Stimulated activated memory B cell treated with anti-CD40 and anti-IgM and Interleukin-4, amounts not matched to agents 10 μg/mL and 1 μg/mL and 100 μg/mL, for 72 hours (primary cell): ENCODE data around the gene DIP2B.

Experiments used
- ATAC-seq: fragments of 150-1000 bp; cut with Tn5 transposase; 2 replicates; pipeline ENCODE4 v1.10.0; 2021
- H3K27ac Mint-ChIP-seq: one replicate; pipeline ENCODE4 v1.8.0; 2022; ENCODE audit warnings: mild to moderate bottlenecking, mixed read lengths
- H3K27me3 Mint-ChIP-seq: one replicate; pipeline ENCODE4 v1.8.0; 2022; ENCODE audit warnings: mixed read lengths
- H3K36me3 Mint-ChIP-seq: one replicate; pipeline ENCODE4 v1.8.0; 2022; ENCODE audit warnings: mixed read lengths
- H3K4me1 Mint-ChIP-seq: one replicate; pipeline ENCODE4 v1.8.0; 2022; ENCODE audit warnings: mixed read lengths
- H3K4me3 Mint-ChIP-seq: one replicate; pipeline ENCODE4 v1.8.0; 2022; ENCODE audit warnings: mild to moderate bottlenecking, moderate library complexity, mixed read lengths
- H3K9me3 Mint-ChIP-seq: one replicate; pipeline ENCODE4 v1.8.0; 2022; ENCODE audit warnings: mixed read lengths

DIP2B gene

DNA sequence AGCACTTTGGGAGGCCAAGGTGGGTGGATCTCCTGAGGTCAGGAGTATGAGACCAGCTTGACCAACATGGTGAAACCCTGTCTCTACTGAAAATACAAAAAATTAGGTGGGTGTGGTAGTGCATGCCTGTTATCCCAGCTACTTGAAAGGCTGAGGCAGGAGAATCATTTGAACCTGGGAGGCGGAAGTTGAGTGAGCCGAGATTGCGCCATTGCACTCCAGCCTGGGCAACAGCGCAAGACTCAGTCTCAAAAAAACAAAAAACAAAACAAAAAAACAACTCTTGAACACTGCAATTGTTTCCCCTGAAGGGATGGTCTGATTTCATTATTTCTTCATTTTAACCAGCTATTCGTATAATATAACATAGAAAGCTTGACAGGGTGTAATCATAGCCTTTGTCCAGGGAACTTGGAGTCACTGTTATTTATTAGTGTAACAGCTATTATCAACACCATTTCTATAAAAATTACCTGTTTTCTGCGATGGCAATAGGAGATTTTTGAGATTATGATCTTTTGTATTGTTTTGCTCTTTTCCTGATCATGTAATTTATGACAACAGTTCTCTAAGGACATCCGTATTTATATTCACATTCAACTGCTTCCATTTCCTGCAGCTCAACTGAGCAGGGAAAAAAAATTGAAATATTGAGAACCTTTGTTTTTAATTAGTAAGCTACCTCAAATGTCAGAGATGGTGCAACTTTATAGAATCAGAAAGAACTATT is 94.7 kb downstream of the DIP2B start:
- ATAC-seq: no peak

DNA sequence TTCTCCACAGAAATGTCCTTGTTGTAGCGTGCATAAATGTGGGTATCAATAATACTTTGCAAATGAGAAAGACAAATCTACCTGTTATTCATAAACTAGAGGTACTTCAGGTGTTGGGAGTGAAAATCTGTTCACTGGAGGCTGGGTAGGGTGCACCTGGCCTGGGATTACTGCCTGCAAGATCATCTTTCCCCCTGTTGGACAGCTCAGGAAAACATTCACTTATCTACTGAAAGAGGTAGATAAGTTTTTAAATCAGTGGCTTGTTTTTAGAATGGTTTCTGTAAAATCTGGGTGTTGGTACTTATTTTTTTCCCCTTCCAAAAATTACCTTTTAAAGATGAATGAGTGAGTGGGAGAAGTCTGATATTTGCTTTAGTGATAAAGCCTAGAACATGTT is 95.6 kb downstream of the DIP2B start:
- no peak for ATAC-seq
- peaks cover 35% of the 10 kb centered on the region for H3K4me1 Mint-ChIP-seq
- no peaks in the 10 kb centered on the region for H3K27me3 Mint-ChIP-seq
- H3K36me3 Mint-ChIP-seq: peaks cover 15% of the 10 kb centered on the region
- H3K27ac Mint-ChIP-seq: peak overlapping the region; percentile 73
- no peak overlapping the region for H3K4me3 Mint-ChIP-seq
- no peaks in the 10 kb centered on the region for H3K9me3 Mint-ChIP-seq

More for the DNA sequence above, 94.7 kb downstream of the DIP2B start:
- Mint-ChIP-seq H3K36me3 (peaks cover 12% of the 10 kb centered on the region), H3K9me3 (no peaks in the 10 kb centered on the region), H3K27me3 (no peaks in the 10 kb centered on the region), H3K27ac (no peak overlapping the region), H3K4me3 (no peak overlapping the region), H3K4me1 (peaks cover 38% of the 10 kb centered on the region)

DNA sequence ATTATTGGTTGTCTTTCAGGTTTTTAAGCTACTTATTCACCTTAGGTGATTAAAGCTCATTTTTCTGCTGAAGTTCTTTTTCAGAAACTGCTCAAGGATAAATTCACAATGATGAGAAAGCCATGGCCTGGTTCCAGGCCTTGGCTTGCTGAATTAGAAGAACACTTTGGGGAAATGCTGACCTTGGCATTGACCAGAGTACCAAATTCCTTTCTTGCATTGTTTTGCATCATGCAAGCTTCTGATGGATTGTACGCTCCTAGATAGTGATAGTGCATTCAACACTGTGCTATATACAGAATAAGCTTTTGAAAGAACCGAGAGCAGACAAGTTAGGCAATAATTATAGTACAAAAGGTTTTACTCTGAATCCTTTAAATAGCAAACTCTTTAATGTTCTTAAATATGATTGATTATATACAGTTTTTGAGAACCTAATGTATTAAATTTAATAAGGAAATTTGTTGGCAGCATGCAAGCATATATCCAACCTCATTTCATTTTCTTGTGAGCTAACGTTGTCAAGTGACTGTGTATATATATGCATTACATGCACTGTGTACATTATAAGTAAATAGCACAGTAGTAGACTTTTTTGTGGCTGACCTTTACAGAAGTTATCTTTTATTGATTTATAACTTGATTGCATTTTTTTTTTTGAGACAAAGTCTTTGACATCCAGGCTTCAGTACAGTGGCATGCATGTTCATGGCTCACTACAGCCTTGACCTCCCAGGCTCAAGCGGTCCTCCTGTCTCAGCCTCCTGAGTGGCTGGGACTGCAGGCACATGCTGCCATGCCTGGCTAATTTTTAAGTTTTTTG is 99.2 kb downstream of the DIP2B start:
- no peaks in the 10 kb centered on the region for H3K9me3 Mint-ChIP-seq
- no peak overlapping the region for H3K4me3 Mint-ChIP-seq
- peaks cover 21% of the 10 kb centered on the region for H3K36me3 Mint-ChIP-seq
- ATAC-seq: no peak
- no peaks in the 10 kb centered on the region for H3K27me3 Mint-ChIP-seq
- no peak overlapping the region for H3K27ac Mint-ChIP-seq
- H3K4me1 Mint-ChIP-seq: peaks cover 25% of the 10 kb centered on the region

DNA sequence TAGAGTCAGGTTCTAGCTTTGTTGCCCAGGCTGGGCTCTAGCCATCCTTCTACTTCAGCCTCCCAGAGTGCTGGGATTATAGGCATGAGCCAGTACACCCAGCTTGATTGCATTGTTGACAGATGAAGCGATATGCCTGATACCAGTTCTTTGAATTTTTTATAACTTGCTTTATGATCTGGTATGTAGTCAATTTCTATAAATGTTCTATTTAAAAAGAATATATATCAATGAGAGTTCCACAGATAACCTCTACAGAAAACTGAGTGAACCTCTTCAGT is 99.8 kb downstream of the DIP2B start:
- no peaks in the 10 kb centered on the region for H3K27me3 Mint-ChIP-seq
- H3K36me3 Mint-ChIP-seq: peaks cover 25% of the 10 kb centered on the region

DNA sequence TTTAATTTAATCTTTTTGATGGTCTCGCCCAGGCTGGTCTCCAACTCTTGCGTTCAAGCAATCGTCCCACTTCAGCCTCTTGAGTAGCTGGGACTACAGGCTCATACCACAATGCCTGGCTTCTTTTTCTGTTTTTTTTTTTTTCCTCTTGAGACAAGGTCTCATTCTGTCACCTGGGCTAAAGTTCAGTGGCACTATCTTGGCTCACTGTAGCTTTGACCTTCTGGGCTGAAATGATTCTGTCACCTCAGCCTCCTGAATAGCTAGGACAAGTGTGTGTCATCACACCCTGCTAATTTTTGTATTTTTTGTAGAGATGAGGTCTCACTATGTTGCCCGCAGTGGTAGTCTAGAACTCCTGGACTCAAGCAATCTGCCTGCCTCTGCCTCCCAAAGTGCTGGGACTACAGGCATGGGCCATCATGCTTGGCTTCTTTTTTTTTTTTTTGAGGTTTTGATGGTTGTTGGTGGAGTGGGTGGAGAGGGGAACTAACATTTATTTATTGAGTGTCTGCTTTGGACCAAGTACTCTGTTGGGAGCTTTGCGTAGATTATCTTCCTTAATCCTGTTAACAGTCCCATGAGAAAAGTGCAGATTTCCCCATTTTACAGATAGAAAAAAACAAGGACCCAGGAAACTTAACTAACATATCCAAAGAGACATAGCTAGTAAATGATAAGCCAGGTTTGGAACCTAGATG is 102.0 kb downstream of the DIP2B start:
- peak overlapping the region; percentile 35 for H3K27ac Mint-ChIP-seq
- H3K4me3 Mint-ChIP-seq: no peak overlapping the region
- ATAC-seq: no peak
- H3K9me3 Mint-ChIP-seq: no peaks in the 10 kb centered on the region
- peaks cover 32% of the 10 kb centered on the region for H3K4me1 Mint-ChIP-seq
- peaks cover 24% of the 10 kb centered on the region for H3K36me3 Mint-ChIP-seq
- H3K27me3 Mint-ChIP-seq: no peaks in the 10 kb centered on the region

More for the DNA sequence above, 99.8 kb downstream of the DIP2B start:
- no peak overlapping the region for H3K27ac Mint-ChIP-seq
- H3K4me3 Mint-ChIP-seq: no peak overlapping the region
- peaks cover 28% of the 10 kb centered on the region for H3K4me1 Mint-ChIP-seq
- no peak for ATAC-seq
- no peaks in the 10 kb centered on the region for H3K9me3 Mint-ChIP-seq

DNA sequence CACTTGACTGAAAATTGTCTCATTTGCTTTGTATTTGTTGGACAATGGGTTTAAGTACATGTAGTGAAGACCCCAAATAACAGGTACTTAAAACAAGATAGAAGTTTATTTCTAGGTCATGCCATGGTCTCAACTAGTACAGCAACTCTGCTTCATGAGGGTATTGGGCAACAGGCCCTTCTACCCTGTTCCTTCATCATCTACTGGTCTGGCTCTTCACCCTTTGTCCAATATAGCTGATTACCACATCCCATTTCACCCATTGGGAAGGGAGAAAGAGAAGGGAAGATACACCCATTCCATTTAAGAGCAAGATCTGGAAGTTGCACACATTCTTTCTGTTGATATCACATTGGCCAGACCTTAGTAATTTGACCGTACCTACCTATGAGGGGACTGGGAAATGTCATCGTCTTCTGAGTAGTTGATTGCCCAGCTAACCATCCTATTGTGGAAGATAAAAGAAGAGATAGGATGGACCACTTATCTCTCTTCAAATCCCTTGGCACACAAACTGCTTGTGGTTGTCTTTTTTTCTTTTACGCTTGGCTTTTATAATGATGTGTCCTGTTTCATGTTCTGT is 104.6 kb downstream of the DIP2B start:
- Mint-ChIP-seq H3K36me3 (peaks cover 23% of the 10 kb centered on the region), H3K9me3 (no peaks in the 10 kb centered on the region), H3K4me3 (no peak overlapping the region), H3K27me3 (no peaks in the 10 kb centered on the region), H3K4me1 (peaks cover 33% of the 10 kb centered on the region), H3K27ac (no peak overlapping the region)
- ATAC-seq: no peak

DNA sequence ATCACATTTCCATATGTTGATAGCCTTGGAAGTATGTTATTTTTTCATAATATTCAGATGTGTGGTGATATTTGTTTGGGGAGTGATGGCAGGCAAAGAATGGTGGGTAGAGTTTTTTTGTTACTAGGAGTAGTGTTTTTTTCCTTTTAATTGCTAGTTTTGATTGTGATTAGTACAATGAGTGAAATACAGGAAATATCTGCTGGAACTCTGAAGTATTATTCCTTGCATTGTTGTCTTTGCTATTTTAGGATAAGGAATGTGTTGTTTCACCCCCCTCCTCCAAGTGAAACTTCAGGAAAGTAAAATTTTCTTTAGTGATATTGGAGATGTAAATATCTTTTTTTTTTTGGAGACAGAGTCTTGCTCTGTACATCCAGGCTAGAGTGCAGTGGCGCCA is 105.4 kb downstream of the DIP2B start:
- H3K27ac Mint-ChIP-seq: no peak overlapping the region
- H3K9me3 Mint-ChIP-seq: no peaks in the 10 kb centered on the region
- H3K27me3 Mint-ChIP-seq: no peaks in the 10 kb centered on the region
- ATAC-seq: no peak
- no peak overlapping the region for H3K4me3 Mint-ChIP-seq
- H3K36me3 Mint-ChIP-seq: peaks cover 22% of the 10 kb centered on the region
- H3K4me1 Mint-ChIP-seq: peaks cover 33% of the 10 kb centered on the region

DNA sequence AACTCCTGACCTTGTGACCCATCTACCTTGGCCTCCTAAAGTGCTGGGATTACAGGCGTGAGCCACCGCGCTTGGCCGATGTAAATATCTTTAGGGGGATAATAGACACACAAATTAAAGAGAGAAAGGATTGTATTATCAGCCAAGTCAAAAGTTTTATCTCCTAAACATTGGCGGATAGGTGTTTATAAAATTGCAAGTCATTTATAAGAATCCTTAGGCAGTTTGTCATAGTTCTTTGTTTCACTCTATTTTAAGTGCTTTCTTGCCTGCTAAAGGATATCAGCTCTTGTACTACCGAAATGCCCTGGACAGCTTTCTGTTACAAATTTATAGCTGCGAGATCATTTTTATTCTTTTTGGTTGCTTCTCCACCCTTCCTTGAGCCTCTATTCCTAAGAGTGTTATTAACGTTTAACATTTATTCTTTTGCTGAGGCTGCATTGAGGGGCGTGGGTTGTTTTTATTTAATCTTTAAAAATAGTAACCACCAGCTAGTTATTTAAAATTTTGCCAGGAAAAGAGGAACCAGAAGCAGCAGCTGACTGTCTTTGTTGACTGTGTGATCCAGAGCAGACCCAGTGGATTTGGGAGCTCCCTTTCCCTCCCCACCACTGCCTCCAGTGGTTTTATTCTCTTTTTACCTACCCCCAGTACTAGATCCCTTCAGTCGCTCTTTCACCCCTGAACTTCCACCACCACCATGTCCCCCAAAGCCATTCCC is 106.4 kb downstream of the DIP2B start:
- H3K27ac Mint-ChIP-seq: peak overlapping the region; percentile 52
- peaks cover 38% of the 10 kb centered on the region for H3K4me1 Mint-ChIP-seq

DNA sequence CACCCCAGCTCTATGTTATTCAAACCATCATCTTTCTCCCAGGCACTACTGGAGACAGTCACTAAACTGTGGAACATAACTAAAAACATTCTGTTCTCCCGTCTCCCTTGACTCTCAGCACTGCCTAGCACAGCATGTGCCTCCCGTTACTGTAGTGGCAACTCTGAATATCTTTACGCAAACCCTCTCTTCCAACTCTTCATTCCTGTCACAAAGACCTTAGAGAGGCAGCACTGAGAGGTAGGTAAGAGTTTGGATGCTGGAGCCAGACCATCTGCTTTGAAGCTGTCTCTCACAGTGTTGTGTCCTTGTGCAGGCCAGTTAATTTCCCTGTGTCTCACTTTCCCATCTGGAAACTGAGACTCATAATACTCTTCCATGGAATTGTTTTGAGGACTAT is 108.1 kb downstream of the DIP2B start:
- no peak for ATAC-seq
- no peaks in the 10 kb centered on the region for H3K9me3 Mint-ChIP-seq
- peaks cover 24% of the 10 kb centered on the region for H3K4me1 Mint-ChIP-seq
- no peak overlapping the region for H3K4me3 Mint-ChIP-seq
- no peaks in the 10 kb centered on the region for H3K27me3 Mint-ChIP-seq
- peaks cover 14% of the 10 kb centered on the region for H3K36me3 Mint-ChIP-seq
- no peak overlapping the region for H3K27ac Mint-ChIP-seq

More for the DNA sequence above, 106.4 kb downstream of the DIP2B start:
- no peaks in the 10 kb centered on the region for H3K27me3 Mint-ChIP-seq
- H3K4me3 Mint-ChIP-seq: no peak overlapping the region
- peaks cover 14% of the 10 kb centered on the region for H3K36me3 Mint-ChIP-seq
- ATAC-seq: no peak
- H3K9me3 Mint-ChIP-seq: no peaks in the 10 kb centered on the region

DNA sequence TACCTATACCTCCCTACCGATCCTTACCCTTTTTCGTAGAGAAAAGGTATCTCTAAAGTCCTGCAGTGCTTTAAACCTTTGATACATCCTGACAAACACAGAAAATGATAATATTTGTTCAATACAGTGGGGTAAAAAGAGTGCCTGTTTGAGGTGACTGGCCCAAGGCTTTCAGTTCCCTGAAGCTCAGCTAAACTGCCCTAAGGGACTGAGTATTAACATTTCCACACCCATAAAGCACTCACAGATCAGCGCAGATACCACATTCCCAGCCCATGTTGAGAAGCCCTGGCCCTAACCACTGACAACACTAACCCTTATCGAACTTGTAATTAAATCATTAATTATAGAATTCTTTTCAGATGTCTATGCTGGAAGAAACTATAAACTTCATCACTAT is 108.7 kb downstream of the DIP2B start:
- H3K4me1 Mint-ChIP-seq: peaks cover 24% of the 10 kb centered on the region

DNA sequence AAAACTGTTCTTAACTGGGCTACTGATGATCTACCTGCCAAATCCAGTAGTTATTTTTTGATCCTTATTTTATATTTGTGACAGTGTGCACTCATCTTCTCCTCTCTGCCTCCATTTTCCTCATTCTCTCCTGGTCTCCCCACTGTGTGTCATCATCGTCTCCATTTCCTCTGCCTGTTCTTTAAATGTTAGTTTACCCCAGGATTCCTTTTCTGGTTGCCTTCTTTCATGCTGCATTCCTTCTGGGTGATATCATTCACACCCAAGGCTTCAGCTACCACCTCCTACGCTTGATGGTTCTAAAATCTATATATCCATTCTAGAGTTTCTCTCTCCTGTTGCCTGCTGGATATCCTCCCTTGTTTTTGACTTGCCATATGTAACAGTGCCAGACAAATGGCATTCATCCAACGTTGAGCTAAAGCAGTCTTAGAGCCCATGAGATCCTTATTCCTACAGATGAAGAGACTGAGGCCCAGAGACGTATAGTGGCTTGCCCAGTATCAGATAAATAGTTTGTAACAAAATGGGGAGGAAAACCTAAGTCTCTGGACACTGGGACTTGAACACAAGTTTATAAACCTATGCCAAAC is 109.5 kb downstream of the DIP2B start:
- no peak for ATAC-seq
- H3K27me3 Mint-ChIP-seq: no peaks in the 10 kb centered on the region
- no peaks in the 10 kb centered on the region for H3K9me3 Mint-ChIP-seq
- H3K4me3 Mint-ChIP-seq: no peak overlapping the region
- H3K36me3 Mint-ChIP-seq: peaks cover 18% of the 10 kb centered on the region
- H3K27ac Mint-ChIP-seq: no peak overlapping the region
- H3K4me1 Mint-ChIP-seq: peaks cover 24% of the 10 kb centered on the region

More for the DNA sequence above, 108.7 kb downstream of the DIP2B start:
- peak; percentile 39 for ATAC-seq
- H3K27me3 Mint-ChIP-seq: no peaks in the 10 kb centered on the region
- no peak overlapping the region for H3K4me3 Mint-ChIP-seq
- no peak overlapping the region for H3K27ac Mint-ChIP-seq
- peaks cover 19% of the 10 kb centered on the region for H3K36me3 Mint-ChIP-seq
- no peaks in the 10 kb centered on the region for H3K9me3 Mint-ChIP-seq

DNA sequence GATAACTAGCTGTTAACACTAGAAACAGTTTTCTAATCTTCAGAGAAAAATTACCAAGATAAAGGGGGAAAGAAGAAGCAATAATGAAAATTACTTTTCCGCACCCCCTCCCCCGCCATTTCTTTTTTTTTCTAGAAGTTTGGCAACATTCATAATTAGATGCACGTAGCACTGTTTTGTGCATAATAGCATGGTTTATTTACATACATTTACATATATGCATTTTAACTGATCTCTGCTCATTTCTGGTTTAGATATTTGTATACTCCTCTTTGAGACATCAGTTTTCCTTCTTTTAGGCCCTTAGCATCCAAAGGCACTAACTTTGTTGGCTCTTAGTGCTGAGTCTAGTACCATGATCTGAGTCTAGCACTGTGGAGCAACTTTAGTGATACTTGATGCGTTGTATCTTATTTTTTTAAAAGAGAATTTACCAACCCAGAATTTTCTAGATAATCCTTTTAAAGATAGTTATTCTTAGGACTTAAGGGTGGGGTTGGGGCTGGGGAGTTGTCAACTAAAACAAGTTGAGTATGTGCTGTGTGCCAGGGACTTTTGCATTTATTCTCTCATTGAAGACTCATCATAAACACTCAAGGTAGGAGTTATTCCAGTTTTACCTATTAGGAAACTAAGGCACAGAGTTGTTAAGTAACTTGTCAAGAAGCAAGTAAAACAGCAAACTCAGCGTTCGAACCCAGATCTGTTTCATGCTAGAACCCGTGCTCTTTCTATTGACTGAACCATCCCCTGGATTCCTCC is 110.5 kb downstream of the DIP2B start:
- H3K36me3 Mint-ChIP-seq: peaks cover 10% of the 10 kb centered on the region
- no peak for ATAC-seq
- no peaks in the 10 kb centered on the region for H3K27me3 Mint-ChIP-seq

DNA sequence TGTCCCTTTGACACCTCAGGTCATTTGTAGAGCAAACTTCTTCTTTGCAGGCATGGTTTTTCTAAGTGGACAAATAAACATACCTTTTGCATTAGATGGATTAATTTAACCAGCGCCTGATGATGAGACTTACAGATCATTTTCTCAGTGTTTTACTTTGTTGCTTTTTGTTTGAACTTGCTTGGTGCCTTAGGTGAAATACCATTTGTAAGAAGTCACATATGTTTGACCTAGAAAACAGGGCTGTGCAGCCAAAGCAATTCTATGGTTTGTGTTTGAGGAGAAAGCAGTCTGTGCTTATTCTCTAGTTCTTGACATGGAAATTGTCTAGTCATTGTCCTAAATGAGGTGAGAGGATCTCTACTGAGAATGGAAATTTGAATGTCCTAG is 111.1 kb downstream of the DIP2B start:
- H3K4me1 Mint-ChIP-seq: peaks cover 25% of the 10 kb centered on the region
- no peak overlapping the region for H3K4me3 Mint-ChIP-seq
- peak overlapping the region; percentile 13 for H3K27ac Mint-ChIP-seq
- H3K27me3 Mint-ChIP-seq: no peaks in the 10 kb centered on the region
- no peak for ATAC-seq
- H3K36me3 Mint-ChIP-seq: peaks cover 10% of the 10 kb centered on the region
- no peaks in the 10 kb centered on the region for H3K9me3 Mint-ChIP-seq

More for the DNA sequence above, 110.5 kb downstream of the DIP2B start:
- H3K4me3 Mint-ChIP-seq: no peak overlapping the region
- H3K27ac Mint-ChIP-seq: peak overlapping the region; percentile 13
- peaks cover 20% of the 10 kb centered on the region for H3K4me1 Mint-ChIP-seq
- no peaks in the 10 kb centered on the region for H3K9me3 Mint-ChIP-seq

DNA sequence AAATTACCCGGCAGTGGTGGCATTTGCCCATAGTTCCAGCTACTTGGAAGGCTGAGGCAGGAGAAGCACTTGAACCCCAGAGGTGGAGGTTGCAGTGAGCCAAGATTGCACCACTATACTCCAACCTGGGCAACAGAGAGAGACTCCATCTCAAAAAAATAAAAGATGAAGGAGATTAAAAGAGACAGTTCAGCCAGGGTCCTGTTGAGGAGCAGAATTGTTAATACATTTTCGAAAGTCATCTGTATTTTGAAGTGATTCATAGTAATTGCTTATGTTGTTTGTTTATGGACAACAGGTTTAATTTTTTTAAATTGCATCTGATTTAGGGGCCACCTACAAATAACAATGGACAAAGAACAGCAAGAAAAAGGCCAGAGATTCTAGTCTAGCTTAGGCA is 112.9 kb downstream of the DIP2B start:
- H3K4me1 Mint-ChIP-seq: peaks cover 30% of the 10 kb centered on the region
- ATAC-seq: no peak
- no peak overlapping the region for H3K4me3 Mint-ChIP-seq
- peaks cover 5% of the 10 kb centered on the region for H3K36me3 Mint-ChIP-seq
- no peaks in the 10 kb centered on the region for H3K9me3 Mint-ChIP-seq
- H3K27me3 Mint-ChIP-seq: no peaks in the 10 kb centered on the region
- H3K27ac Mint-ChIP-seq: no peak overlapping the region
